ENCODE measurements around the gene SENP2.

Gene SENP2

DNA sequence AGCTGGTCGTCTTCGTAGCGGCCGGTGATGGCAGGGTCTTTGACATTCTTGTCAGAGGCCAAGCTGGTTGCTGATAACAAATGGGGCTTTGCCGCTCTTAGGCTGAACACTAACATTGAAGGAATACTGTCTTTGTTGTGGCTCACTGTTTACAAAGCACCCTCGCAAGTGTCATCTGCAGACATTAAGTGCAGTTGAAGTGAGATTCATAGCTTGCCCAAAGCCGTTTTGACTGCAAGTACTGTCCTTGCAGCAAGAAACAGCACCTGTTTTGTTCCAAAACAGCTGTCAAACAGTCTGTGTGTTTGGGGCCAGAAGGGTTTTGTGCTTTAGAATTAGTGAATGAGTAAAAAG, 568 bp downstream of the SENP2 start:
- Histone ChIP-seq H2BK120ac (ENCODE audit: low read depth, low read length) (no peak overlapping the region), H2AK5ac (ENCODE audit: low read length) (no peak overlapping the region), H3K4me1 (ENCODE audit: control insufficient read depth, low read depth, low read length) (peaks cover 4% of the 10 kb centered on the region), H2BK15ac (replicated peaks; ENCODE audit: low read depth) (no peak overlapping the region), H3K36me3 (ENCODE audit: control insufficient read depth, insufficient read depth, low read length) (no peaks in the 10 kb centered on the region), H2BK5ac (ENCODE audit: low read length) (no peak overlapping the region), H4K8ac (ENCODE audit: low read depth, low read length) (no peak overlapping the region), H3K18ac (ENCODE audit: low read length) (no peak overlapping the region), H4K5ac (ENCODE audit: low read length) (no peak overlapping the region), H3K79me2 (ENCODE audit: control insufficient read depth, insufficient read depth, low read length) (peaks cover 8% of the 10 kb centered on the region), H3K4ac (ENCODE audit: low read depth, low read length) (no peak overlapping the region), H3K79me1 (ENCODE audit: low read length) (peaks cover 4% of the 10 kb centered on the region), H3K27me3 (ENCODE audit: insufficient read depth, low read length, poor library complexity) (no peaks in the 10 kb centered on the region), H3K23ac (ENCODE audit: low read length) (no peak overlapping the region), H3K27ac (ENCODE audit: low read depth, low read length) (no peak overlapping the region), H3K4me3 (ENCODE audit: low read length) (peak overlapping the region; percentile 79), H3K4me2 (ENCODE audit: low read length) (peak overlapping the region; percentile 70), H3K9ac (ENCODE audit: low read length) (peak overlapping the region; percentile 84), H3K56ac (ENCODE audit: low read length) (peak overlapping the region; percentile 93)
- WGBS (ENCODE audit: extremely low coverage, insufficient coverage, low lambda C conversion rate), result no CpG with 5 or more reads among the region's 7 CpGs
- DNase-seq, result no peak

DNA sequence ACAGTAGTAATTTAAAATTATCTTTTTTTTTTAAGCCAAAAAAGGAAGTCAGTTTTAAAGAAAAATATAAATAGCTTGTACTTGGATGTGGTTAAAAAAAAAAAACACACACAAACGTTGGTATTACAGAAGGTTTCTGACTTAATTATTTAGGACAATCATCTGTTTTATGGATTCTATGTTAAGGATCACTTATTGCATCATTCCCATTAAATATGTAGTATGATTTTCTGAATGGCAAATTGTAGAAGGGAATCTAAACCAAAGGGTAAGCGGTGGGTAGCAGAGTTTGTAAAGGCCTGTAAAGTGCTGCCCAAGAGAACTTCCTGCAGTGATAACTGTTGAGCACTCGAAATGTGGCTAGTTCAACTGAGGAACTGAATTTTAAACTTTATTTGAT, 8.0 kb downstream of the SENP2 start:
- Histone ChIP-seq H3K4me1 (ENCODE audit: control insufficient read depth, low read depth, low read length) (no peaks in the 10 kb centered on the region), H3K18ac (ENCODE audit: low read length) (no peak overlapping the region), H2BK5ac (ENCODE audit: low read length) (no peak overlapping the region), H2BK15ac (replicated peaks; ENCODE audit: low read depth) (no peak overlapping the region), H3K27me3 (ENCODE audit: insufficient read depth, low read length, poor library complexity) (no peaks in the 10 kb centered on the region), H3K79me2 (ENCODE audit: control insufficient read depth, insufficient read depth, low read length) (no peaks in the 10 kb centered on the region), H3K56ac (ENCODE audit: low read length) (no peak overlapping the region), H4K8ac (ENCODE audit: low read depth, low read length) (no peak overlapping the region), H3K4ac (ENCODE audit: low read depth, low read length) (no peak overlapping the region), H3K79me1 (ENCODE audit: low read length) (no peaks in the 10 kb centered on the region), H3K27ac (ENCODE audit: low read depth, low read length) (no peak overlapping the region), H3K9ac (ENCODE audit: low read length) (no peak overlapping the region), H2BK120ac (ENCODE audit: low read depth, low read length) (no peak overlapping the region), H4K5ac (ENCODE audit: low read length) (no peak overlapping the region), H2AK5ac (ENCODE audit: low read length) (no peak overlapping the region), H3K4me3 (ENCODE audit: low read length) (no peak overlapping the region), H3K4me2 (ENCODE audit: low read length) (no peak overlapping the region), H3K36me3 (ENCODE audit: control insufficient read depth, insufficient read depth, low read length) (no peaks in the 10 kb centered on the region), H3K23ac (ENCODE audit: low read length) (no peak overlapping the region)
- WGBS (ENCODE audit: extremely low coverage, insufficient coverage, low lambda C conversion rate), result no CpG with 5 or more reads among the region's 3 CpGs
- DNase-seq, result no peak

GRCh38 chr3:185595526-185595925, 9.4 kb downstream of the SENP2 start:
- Histone ChIP-seq H3K79me2 (ENCODE audit: control insufficient read depth, insufficient read depth, low read length) (no peaks in the 10 kb centered on the region), H3K4me2 (ENCODE audit: low read length) (no peak overlapping the region), H3K4ac (ENCODE audit: low read depth, low read length) (no peak overlapping the region), H3K27me3 (ENCODE audit: insufficient read depth, low read length, poor library complexity) (no peaks in the 10 kb centered on the region), H3K4me3 (ENCODE audit: low read length) (no peak overlapping the region), H2BK5ac (ENCODE audit: low read length) (no peak overlapping the region), H4K5ac (ENCODE audit: low read length) (no peak overlapping the region), H3K79me1 (ENCODE audit: low read length) (no peaks in the 10 kb centered on the region), H3K9ac (ENCODE audit: low read length) (no peak overlapping the region), H2BK15ac (replicated peaks; ENCODE audit: low read depth) (no peak overlapping the region), H3K4me1 (ENCODE audit: control insufficient read depth, low read depth, low read length) (no peaks in the 10 kb centered on the region), H2AK5ac (ENCODE audit: low read length) (no peak overlapping the region), H3K18ac (ENCODE audit: low read length) (no peak overlapping the region), H3K56ac (ENCODE audit: low read length) (no peak overlapping the region), H3K27ac (ENCODE audit: low read depth, low read length) (no peak overlapping the region), H3K23ac (ENCODE audit: low read length) (no peak overlapping the region), H3K36me3 (ENCODE audit: control insufficient read depth, insufficient read depth, low read length) (no peaks in the 10 kb centered on the region), H4K8ac (ENCODE audit: low read depth, low read length) (no peak overlapping the region), H2BK120ac (ENCODE audit: low read depth, low read length) (no peak overlapping the region)
- WGBS (ENCODE audit: extremely low coverage, insufficient coverage, low lambda C conversion rate), result no CpG with 5 or more reads among the region's 4 CpGs
- no peak for DNase-seq

GRCh38 chr3:185605566-185605965, 19.5 kb downstream of the SENP2 start:
- H3K18ac ChIP-seq (ENCODE audit: low read length), result no peak overlapping the region
- H3K79me2 ChIP-seq (ENCODE audit: control insufficient read depth, insufficient read depth, low read length), result no peaks in the 10 kb centered on the region
- no peak overlapping the region for H3K23ac ChIP-seq (ENCODE audit: low read length)
- H3K4me2 ChIP-seq (ENCODE audit: low read length), result no peak overlapping the region
- H3K79me1 ChIP-seq (ENCODE audit: low read length), result no peaks in the 10 kb centered on the region
- no peak overlapping the region for H4K8ac ChIP-seq (ENCODE audit: low read depth, low read length)
- H3K36me3 ChIP-seq (ENCODE audit: control insufficient read depth, insufficient read depth, low read length), result no peaks in the 10 kb centered on the region
- H3K27me3 ChIP-seq (ENCODE audit: insufficient read depth, low read length, poor library complexity), result no peaks in the 10 kb centered on the region
- H2BK120ac ChIP-seq (ENCODE audit: low read depth, low read length), result no peak overlapping the region
- no peak overlapping the region for H3K56ac ChIP-seq (ENCODE audit: low read length)
- H3K9ac ChIP-seq (ENCODE audit: low read length), result no peak overlapping the region
- no peak overlapping the region for H3K4me3 ChIP-seq (ENCODE audit: low read length)
- no peak overlapping the region for H3K27ac ChIP-seq (ENCODE audit: low read depth, low read length)
- H4K5ac ChIP-seq (ENCODE audit: low read length), result no peak overlapping the region
- no peak overlapping the region for H2AK5ac ChIP-seq (ENCODE audit: low read length)
- no peak overlapping the region for H2BK15ac ChIP-seq (replicated peaks; ENCODE audit: low read depth)
- no peak overlapping the region for H3K4ac ChIP-seq (ENCODE audit: low read depth, low read length)
- H2BK5ac ChIP-seq (ENCODE audit: low read length), result no peak overlapping the region
- no peaks in the 10 kb centered on the region for H3K4me1 ChIP-seq (ENCODE audit: control insufficient read depth, low read depth, low read length)
- DNase-seq, result no peak

DNA sequence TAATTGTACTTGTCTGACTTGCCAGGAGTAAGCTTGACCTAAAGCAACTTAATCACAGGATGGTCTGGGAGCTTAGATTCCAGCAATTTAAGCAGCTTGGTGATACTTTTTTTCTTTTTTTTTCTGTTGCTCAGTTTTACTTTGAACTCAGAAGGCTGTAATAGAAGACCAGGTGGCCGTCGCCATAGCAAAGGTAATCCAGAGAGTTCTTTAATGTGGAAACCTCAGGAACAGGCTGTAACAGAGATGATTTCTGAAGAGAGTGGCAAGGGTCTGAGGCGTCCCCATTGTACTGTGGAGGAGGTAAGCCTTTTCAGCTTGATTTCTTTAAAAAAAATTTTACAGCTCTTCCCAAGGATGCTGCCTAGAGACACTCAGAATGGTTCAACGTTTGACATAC, 20.1 kb downstream of the SENP2 start:
- Histone ChIP-seq H3K79me1 (ENCODE audit: low read length) (no peaks in the 10 kb centered on the region), H3K23ac (ENCODE audit: low read length) (no peak overlapping the region), H3K9ac (ENCODE audit: low read length) (no peak overlapping the region), H2BK120ac (ENCODE audit: low read depth, low read length) (no peak overlapping the region), H3K18ac (ENCODE audit: low read length) (no peak overlapping the region), H2BK5ac (ENCODE audit: low read length) (no peak overlapping the region), H3K27me3 (ENCODE audit: insufficient read depth, low read length, poor library complexity) (no peaks in the 10 kb centered on the region), H3K4ac (ENCODE audit: low read depth, low read length) (no peak overlapping the region), H3K79me2 (ENCODE audit: control insufficient read depth, insufficient read depth, low read length) (no peaks in the 10 kb centered on the region), H3K56ac (ENCODE audit: low read length) (no peak overlapping the region), H3K4me2 (ENCODE audit: low read length) (no peak overlapping the region), H4K5ac (ENCODE audit: low read length) (no peak overlapping the region), H3K27ac (ENCODE audit: low read depth, low read length) (no peak overlapping the region), H4K8ac (ENCODE audit: low read depth, low read length) (no peak overlapping the region), H2BK15ac (replicated peaks; ENCODE audit: low read depth) (no peak overlapping the region), H3K36me3 (ENCODE audit: control insufficient read depth, insufficient read depth, low read length) (no peaks in the 10 kb centered on the region), H3K4me1 (ENCODE audit: control insufficient read depth, low read depth, low read length) (no peaks in the 10 kb centered on the region), H2AK5ac (ENCODE audit: low read length) (no peak overlapping the region), H3K4me3 (ENCODE audit: low read length) (no peak overlapping the region)
- no CpG with 5 or more reads among the region's 4 CpGs for WGBS (ENCODE audit: extremely low coverage, insufficient coverage, low lambda C conversion rate)
- no peak for DNase-seq

GRCh38 chr3:185613016-185613415, 26.9 kb downstream of the SENP2 start:
- H2AK5ac ChIP-seq (ENCODE audit: low read length), result no peak overlapping the region
- H3K79me1 ChIP-seq (ENCODE audit: low read length), result no peaks in the 10 kb centered on the region
- no CpG with 5 or more reads among the region's 6 CpGs for WGBS (ENCODE audit: extremely low coverage, insufficient coverage, low lambda C conversion rate)
- H4K5ac ChIP-seq (ENCODE audit: low read length), result no peak overlapping the region
- H3K56ac ChIP-seq (ENCODE audit: low read length), result no peak overlapping the region
- no peaks in the 10 kb centered on the region for H3K27me3 ChIP-seq (ENCODE audit: insufficient read depth, low read length, poor library complexity)
- peaks cover 2% of the 10 kb centered on the region for H3K36me3 ChIP-seq (ENCODE audit: control insufficient read depth, insufficient read depth, low read length)
- H3K4me2 ChIP-seq (ENCODE audit: low read length), result no peak overlapping the region
- no peak overlapping the region for H3K9ac ChIP-seq (ENCODE audit: low read length)
- H2BK120ac ChIP-seq (ENCODE audit: low read depth, low read length), result no peak overlapping the region
- no peak overlapping the region for H3K27ac ChIP-seq (ENCODE audit: low read depth, low read length)
- H3K18ac ChIP-seq (ENCODE audit: low read length), result no peak overlapping the region
- H3K79me2 ChIP-seq (ENCODE audit: control insufficient read depth, insufficient read depth, low read length), result no peaks in the 10 kb centered on the region
- no peak overlapping the region for H4K8ac ChIP-seq (ENCODE audit: low read depth, low read length)
- no peak overlapping the region for H3K4me3 ChIP-seq (ENCODE audit: low read length)
- H3K4me1 ChIP-seq (ENCODE audit: control insufficient read depth, low read depth, low read length), result no peaks in the 10 kb centered on the region
- no peak overlapping the region for H3K4ac ChIP-seq (ENCODE audit: low read depth, low read length)
- no peak overlapping the region for H2BK15ac ChIP-seq (replicated peaks; ENCODE audit: low read depth)
- no peak overlapping the region for H3K23ac ChIP-seq (ENCODE audit: low read length)
- no peak for DNase-seq
- no peak overlapping the region for H2BK5ac ChIP-seq (ENCODE audit: low read length)

Data from mesendoderm (in vitro differentiated cells).